SK-N-SH (cell line): ENCODE data around the gene CELF2.

Experiments
- CTCF ChIP-seq: fragments of 200-600 bp; sonication (generic); IDR thresholded peaks from 2 replicates; pipeline ENCODE4 v1.6.1; 2017; ENCODE audit warnings: antibody characterized with exemption, mild to moderate bottlenecking, moderate library complexity
- ELF1 ChIP-seq: IDR thresholded peaks from 2 replicates; pipeline ENCODE4 v1.4.0; 2012
- EP300 ChIP-seq, 2 experiments: IDR thresholded peaks; 2 replicates each; pipeline versions ENCODE4 v1.4.0 to v1.6.1; 2012; ENCODE audit warnings: borderline replicate concordance in 1 of 2, low read depth in 1 of 2, low read length in 1 of 2
- EZH2phosphoT487 ChIP-seq: fragments of 200-600 bp; sonication (generic); IDR thresholded peaks from 2 replicates; pipeline ENCODE4 v1.6.1; 2017; ENCODE audit warnings: low read depth, mixed run types, mild to moderate bottlenecking, antibody characterized with exemption, moderate library complexity, borderline replicate concordance
- GABPA ChIP-seq: IDR thresholded peaks from 2 replicates; pipeline ENCODE4 v1.4.0; 2012; ENCODE audit warnings: low read depth, mild to moderate bottlenecking
- POLR2AphosphoS5 ChIP-seq: IDR thresholded peaks from 2 replicates; pipeline ENCODE4 v1.6.1; 2012; ENCODE audit warnings: low read depth, low read length
- RAD21 ChIP-seq: IDR thresholded peaks from 2 replicates; pipeline ENCODE4 v1.6.1; 2012; ENCODE audit warnings: mild to moderate bottlenecking, low read length
- REST ChIP-seq: IDR thresholded peaks from 2 replicates; pipeline ENCODE4 v1.6.1; 2012; ENCODE audit warnings: mild to moderate bottlenecking, low read depth, low read length, moderate library complexity
- RFX5 ChIP-seq: IDR thresholded peaks from 2 replicates; pipeline ENCODE4 v1.6.1; 2012; ENCODE audit warnings: mild to moderate bottlenecking, improper control_type of control experiment, low read length
- SIN3A ChIP-seq: IDR thresholded peaks from 2 replicates; pipeline ENCODE4 v1.6.1; 2012; ENCODE audit warnings: low read depth, mild to moderate bottlenecking, low read length, moderate library complexity, borderline replicate concordance
- TAF1 ChIP-seq: IDR thresholded peaks from 2 replicates; pipeline ENCODE4 v1.6.1; 2012; ENCODE audit warnings: low read depth, mild to moderate bottlenecking, low read length, moderate library complexity, borderline replicate concordance
- YY1 ChIP-seq: IDR thresholded peaks from 2 replicates; pipeline ENCODE4 v1.4.0; 2012; ENCODE audit warnings: low read depth, mild to moderate bottlenecking
- ZBTB33 ChIP-seq: IDR thresholded peaks from 2 replicates; pipeline ENCODE4 v1.4.0; 2012; ENCODE audit warnings: low read depth, borderline replicate concordance

GRCh38 chr10:11252887-11253286 lies 235.2 kb downstream of the CELF2 start:
- TF ChIP-seq GABPA (no peak), ZBTB33 (no peak), CTCF (no peak), RFX5 (no peak), SIN3A (no peak), POLR2AphosphoS5 (no peak), EP300 (IDR thresholded peaks at IDR 0.05; ENCODE audit: borderline replicate concordance in 1 of 2, low read depth in 1 of 2, low read length in 1 of 2) (no peak), REST (no peak), YY1 (no peak), EZH2phosphoT487 (no peak), RAD21 (no peak), ELF1 (no peak), TAF1 (no peak)
